KMS-11 (cell line): ENCODE measurements around the gene DLGAP1.

Experiments
- H2AFZ ChIP-seq: fragments of 200-600 bp; sonication (generic); 2 replicates; pipeline ENCODE4 v1.6.1; 2016; ENCODE audit warnings: antibody characterized with exemption, mixed run types, low read depth
- H3K27ac ChIP-seq: fragments of 200-600 bp; sonication (generic); 2 replicates; pipeline ENCODE4 v1.6.1; 2016; ENCODE audit warnings: mild to moderate bottlenecking, mixed run types
- H3K27me3 ChIP-seq: fragments of 200-600 bp; sonication (generic); 2 replicates; pipeline ENCODE4 v1.6.1; 2017; ENCODE audit warnings: mild to moderate bottlenecking, low read depth, mixed run types, moderate library complexity; ENCODE audit not compliant: insufficient read depth
- H3K36me3 ChIP-seq: fragments of 200-600 bp; sonication (generic); 2 replicates; pipeline ENCODE4 v1.6.1; 2017; ENCODE audit warnings: mild to moderate bottlenecking, mixed run types; ENCODE audit not compliant: insufficient read depth
- H3K4me1 ChIP-seq: fragments of 200-600 bp; sonication (generic); 2 replicates; pipeline ENCODE4 v1.6.1; 2016; ENCODE audit warnings: mild to moderate bottlenecking, low read depth, mixed run types; ENCODE audit not compliant: poor library complexity, severe bottlenecking
- H3K4me2 ChIP-seq: fragments of 200-600 bp; sonication (generic); 2 replicates; pipeline ENCODE4 v1.7.0; 2016; ENCODE audit warnings: mild to moderate bottlenecking, mixed run types
- H3K4me3 ChIP-seq: fragments of 200-600 bp; sonication (generic); IDR thresholded peaks from 2 replicates; pipeline ENCODE4 v1.6.1; 2017; ENCODE audit warnings: low read depth, low read length, mixed read lengths; ENCODE audit not compliant: insufficient read depth
- H3K79me2 ChIP-seq: fragments of 200-600 bp; sonication (generic); 2 replicates; pipeline ENCODE4 v1.6.1; 2016; ENCODE audit warnings: low read depth, mixed run types; ENCODE audit not compliant: insufficient read depth
- H3K9ac ChIP-seq: fragments of 200-600 bp; sonication (generic); 2 replicates; pipeline ENCODE4 v1.6.1; 2016; ENCODE audit warnings: mild to moderate bottlenecking, mixed run types
- H4K20me1 ChIP-seq: fragments of 200-600 bp; sonication (generic); 2 replicates; pipeline ENCODE4 v1.6.1; 2016; ENCODE audit warnings: mild to moderate bottlenecking, mixed run types; ENCODE audit not compliant: insufficient read depth
- TF ChIP-seq, protein P1 (sequence below): fragments of 200-600 bp; sonication (generic); conservative IDR thresholded peaks from 2 replicates; pipeline ENCODE4 v1.6.1; 2017; ENCODE audit warnings: low read depth, mild to moderate bottlenecking, antibody characterized with exemption, low read length, moderate library complexity, mixed read lengths

Gene DLGAP1

DNA sequence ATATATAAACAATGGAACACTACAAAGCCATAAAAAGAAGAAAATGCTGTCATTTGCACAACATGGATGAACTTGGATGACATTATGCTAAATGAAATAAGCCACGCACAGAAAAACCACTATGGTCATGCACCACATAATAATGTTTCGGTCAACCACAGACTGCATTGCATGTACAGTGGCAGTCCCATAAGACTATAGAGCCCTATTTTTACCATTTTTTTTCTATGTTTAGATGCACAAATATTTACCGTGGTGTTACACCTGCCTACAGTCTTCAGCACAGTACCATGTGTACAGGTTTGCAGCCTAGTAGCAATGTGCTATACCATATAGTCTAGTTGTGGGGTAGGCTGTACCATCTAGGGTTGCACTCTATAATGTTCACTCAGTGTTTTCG lies 476.1 kb downstream of the DLGAP1 start:
- Histone ChIP-seq H3K4me3 (no peak overlapping the region), H3K9ac (no peak overlapping the region), H2AFZ (no peak overlapping the region), H4K20me1 (no peaks in the 10 kb centered on the region), H3K36me3 (no peaks in the 10 kb centered on the region), H3K27me3 (no peaks in the 10 kb centered on the region), H3K4me1 (no peaks in the 10 kb centered on the region), H3K79me2 (no peaks in the 10 kb centered on the region), H3K4me2 (no peak overlapping the region), H3K27ac (no peak overlapping the region)
- TF ChIP-seq, protein P1, sequence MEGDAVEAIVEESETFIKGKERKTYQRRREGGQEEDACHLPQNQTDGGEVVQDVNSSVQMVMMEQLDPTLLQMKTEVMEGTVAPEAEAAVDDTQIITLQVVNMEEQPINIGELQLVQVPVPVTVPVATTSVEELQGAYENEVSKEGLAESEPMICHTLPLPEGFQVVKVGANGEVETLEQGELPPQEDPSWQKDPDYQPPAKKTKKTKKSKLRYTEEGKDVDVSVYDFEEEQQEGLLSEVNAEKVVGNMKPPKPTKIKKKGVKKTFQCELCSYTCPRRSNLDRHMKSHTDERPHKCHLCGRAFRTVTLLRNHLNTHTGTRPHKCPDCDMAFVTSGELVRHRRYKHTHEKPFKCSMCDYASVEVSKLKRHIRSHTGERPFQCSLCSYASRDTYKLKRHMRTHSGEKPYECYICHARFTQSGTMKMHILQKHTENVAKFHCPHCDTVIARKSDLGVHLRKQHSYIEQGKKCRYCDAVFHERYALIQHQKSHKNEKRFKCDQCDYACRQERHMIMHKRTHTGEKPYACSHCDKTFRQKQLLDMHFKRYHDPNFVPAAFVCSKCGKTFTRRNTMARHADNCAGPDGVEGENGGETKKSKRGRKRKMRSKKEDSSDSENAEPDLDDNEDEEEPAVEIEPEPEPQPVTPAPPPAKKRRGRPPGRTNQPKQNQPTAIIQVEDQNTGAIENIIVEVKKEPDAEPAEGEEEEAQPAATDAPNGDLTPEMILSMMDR = no peak

DNA sequence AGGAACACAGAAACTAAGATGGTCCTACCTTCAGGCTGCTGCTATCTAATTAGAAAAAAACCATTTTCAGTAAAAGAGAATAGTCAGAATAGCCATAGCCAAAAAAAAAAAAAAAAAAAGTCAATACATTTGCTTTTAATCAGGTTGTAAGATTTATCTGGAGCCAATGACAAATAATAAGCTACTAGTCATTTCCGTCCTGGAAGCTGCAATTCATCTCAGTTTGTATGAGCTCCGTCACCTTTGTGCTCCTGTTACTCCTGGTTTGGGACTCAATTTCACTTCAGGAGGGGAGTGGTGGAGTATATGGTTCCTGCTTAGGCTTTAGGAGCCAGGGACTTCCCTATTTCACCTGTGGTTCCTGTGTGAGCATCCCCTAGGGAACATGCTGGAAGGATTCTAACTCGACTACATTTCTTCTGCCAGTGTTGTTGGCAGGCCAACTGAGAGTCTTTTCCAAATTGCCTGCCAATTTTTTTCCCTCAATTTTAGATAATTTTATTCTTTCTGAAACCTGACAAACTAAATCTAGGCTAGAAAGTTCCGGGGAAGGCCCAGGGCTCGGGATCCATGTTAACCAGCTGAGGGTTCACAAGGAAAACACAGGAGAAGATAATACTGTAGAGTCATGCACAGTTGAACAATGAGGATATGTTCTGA lies 481.8 kb downstream of the DLGAP1 start:
- Histone ChIP-seq H3K9ac (no peak overlapping the region), H3K27ac (no peak overlapping the region), H3K4me2 (no peak overlapping the region), H4K20me1 (no peaks in the 10 kb centered on the region), H3K36me3 (no peaks in the 10 kb centered on the region), H2AFZ (no peak overlapping the region), H3K79me2 (no peaks in the 10 kb centered on the region), H3K27me3 (no peaks in the 10 kb centered on the region), H3K4me3 (no peak overlapping the region), H3K4me1 (no peaks in the 10 kb centered on the region)
- TF ChIP-seq, protein P1 = no peak

DNA sequence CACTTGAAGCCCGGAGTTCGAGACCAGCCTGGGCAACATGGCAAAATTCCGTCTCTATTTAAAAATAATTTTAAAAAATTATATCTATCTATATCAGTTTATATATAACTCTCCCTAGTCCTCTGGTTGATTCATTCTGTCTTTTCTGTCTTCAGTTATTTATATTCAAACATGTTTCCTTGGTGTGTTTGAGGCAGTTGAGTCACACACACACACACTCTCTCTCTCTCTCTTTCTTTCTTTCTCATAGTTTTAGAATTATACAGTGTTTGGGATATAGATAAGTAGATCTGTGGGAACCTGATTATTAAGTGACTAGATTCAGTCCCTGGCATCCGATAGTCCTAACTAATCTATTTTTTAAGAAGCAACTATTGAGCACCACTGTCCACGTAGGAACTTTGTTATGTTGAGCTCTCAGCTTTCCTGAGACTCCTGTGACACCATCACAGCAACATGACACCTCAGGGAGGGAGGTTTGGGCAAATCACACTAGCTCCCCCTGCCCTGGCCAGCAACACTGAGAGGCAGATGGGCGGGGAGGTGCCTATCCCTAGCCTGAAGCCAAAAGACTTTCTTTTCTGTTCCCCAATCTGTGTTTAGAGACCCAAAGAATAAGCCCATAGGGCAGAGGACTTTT lies 482.7 kb downstream of the DLGAP1 start:
- H3K4me2 ChIP-seq = no peak overlapping the region

DNA sequence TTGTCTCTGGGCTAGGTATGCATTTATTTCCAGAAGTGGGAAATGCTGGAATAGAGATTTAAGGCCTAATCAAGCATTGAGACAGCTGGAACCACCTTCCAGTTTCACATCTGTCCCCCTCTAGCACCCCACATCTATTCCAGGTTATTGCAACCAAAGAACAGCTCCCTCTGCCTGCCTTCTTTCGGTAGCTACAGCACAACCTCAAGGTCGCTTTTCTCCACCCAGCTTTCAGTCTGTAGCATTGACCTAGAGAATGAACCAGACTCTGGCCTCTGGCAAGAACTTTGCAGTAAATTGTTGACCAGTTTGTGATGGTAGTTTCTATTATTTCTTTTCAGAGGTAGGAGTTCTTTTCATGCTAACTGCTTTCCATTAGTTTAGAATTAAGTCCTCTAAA lies 484.2 kb downstream of the DLGAP1 start:
- Histone ChIP-seq H3K9ac (no peak overlapping the region), H3K36me3 (no peaks in the 10 kb centered on the region), H3K4me2 (no peak overlapping the region), H2AFZ (no peak overlapping the region), H3K79me2 (no peaks in the 10 kb centered on the region), H3K4me1 (no peaks in the 10 kb centered on the region), H3K27ac (no peak overlapping the region), H3K27me3 (no peaks in the 10 kb centered on the region), H3K4me3 (no peak overlapping the region), H4K20me1 (no peaks in the 10 kb centered on the region)
- TF ChIP-seq, protein P1 = no peak

More for the DNA sequence above, 482.7 kb downstream of the DLGAP1 start:
- Histone ChIP-seq H3K27me3 (no peaks in the 10 kb centered on the region), H3K27ac (no peak overlapping the region), H3K36me3 (no peaks in the 10 kb centered on the region), H3K4me1 (no peaks in the 10 kb centered on the region), H4K20me1 (no peaks in the 10 kb centered on the region), H3K79me2 (no peaks in the 10 kb centered on the region), H3K9ac (no peak overlapping the region), H3K4me3 (no peak overlapping the region), H2AFZ (no peak overlapping the region)
- TF ChIP-seq, protein P1 = no peak
